DMS114 treated with DMSO at 0.1 percent for 48 hours (cell line): ENCODE data around the gene MROH9.
A peak's percentile ranks its signal among the peaks of the same experiment; 100 is the strongest.
"Not testable (repeated sequence)": the region's sequence is repeated elsewhere in the genome, so short reads cannot be mapped to it uniquely, and the experiment has no call there.

Source experiments
- DNase-seq: peaks from one replicate; lab custom pipeline; 2025; ENCODE audit not compliant: unreplicated experiment; lab: John Stamatoyannopoulos, UW

The MROH9 gene, protein sequence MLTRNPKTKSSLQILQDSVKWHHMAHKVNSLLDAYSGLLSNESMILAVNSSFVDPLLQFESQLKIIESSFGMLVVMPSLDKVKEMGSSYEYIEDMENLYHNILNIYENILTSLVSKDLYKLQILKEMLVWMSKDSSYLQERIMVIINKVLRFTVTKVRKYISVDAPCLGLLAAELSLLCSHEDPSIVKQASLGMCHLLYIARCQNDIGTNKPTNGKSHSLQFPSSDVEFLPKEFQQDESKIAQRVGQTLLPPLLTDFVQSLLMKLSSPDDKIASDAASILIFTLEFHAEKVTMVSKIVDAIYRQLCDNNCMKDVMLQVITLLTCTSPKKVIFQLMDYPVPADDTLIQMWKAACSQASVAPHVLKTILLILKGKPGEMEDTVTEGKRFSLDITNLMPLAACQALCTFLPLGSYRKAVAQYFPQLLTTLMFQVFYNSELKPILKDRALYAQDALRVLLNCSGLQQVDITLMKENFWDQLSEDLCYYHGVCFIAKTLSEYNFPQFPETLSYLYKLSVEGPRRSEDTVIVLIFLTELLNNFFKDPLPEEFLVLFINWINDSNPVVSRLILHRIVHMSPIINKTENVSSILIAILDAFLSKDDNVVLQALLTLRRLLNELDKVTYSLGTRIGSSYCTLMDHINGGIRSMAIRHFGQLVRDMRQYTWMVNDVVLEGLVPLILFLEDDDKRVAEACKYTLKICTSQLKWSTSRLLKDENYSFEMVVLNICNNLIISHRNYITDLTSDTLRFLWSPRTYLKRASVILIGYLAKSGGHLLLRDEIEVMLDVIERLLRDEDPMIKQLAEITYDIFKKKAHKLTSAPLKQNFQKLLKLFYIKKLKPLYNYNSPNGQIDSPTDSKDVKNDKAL

DNA sequence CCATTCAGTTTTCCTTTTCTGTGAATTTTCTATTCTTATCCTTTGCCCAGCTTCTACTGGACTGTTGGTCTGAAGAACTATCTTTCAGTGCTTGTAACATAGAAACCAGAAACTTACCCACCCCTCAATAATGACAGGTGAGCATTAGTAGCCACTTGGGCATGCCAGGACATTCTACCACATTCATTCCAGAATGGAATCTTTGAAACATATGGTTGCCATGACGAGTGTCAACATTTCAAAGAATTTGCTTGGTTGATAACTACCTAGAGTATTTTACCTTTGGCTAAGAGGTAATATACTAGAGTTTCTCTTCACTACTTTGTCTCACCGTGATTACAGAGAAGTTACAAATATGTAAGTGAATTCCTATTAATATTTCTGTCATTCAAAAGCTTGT, at the start of gene MROH9:
TSS of gene MROH9 (plus strand) at position 304 of the 400 bp plus-strand sequence. CDS start 10,023 bp downstream, outside the sequence.
- DNase-seq = no peak

DNA sequence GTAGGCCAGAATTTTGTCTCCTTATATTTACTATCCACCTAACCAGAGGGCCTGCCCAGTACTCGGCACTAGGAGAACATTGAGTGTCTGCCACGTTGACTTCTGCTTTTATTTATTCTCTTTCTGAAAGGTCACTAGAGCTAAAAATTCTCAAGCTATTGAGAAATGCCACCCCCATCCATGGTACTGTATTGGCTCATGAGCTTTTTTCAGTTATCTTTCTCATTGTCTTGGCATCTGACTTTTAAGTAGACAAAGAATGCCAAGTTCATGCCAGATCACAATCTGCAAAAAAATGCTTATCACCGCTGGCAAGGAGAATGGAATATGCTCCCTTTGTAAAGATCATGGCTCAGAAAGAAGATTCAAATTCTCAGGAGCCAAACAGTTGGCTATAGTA, 49.8 kb upstream of the MROH9 start:
- no peak for DNase-seq

DNA sequence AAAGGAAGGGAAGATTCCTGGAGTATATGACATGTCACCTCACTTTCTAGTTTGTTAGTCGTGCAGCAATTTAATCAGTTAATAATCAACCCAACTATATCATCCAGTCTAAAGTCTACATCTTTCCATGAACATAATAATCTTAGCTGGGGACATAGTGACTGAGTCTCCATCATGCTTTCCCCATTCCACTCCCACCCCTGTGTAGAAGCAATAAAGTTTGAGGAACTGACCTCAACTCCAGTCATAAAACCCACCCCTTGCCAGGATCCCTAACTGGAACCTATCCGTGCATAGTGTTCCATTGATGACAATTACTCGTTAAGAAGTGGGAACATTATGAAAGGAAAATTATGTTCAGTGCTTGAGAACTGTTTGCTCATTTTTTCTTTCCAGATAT, 48.9 kb upstream of the MROH9 start:
- no peak for DNase-seq

DNA sequence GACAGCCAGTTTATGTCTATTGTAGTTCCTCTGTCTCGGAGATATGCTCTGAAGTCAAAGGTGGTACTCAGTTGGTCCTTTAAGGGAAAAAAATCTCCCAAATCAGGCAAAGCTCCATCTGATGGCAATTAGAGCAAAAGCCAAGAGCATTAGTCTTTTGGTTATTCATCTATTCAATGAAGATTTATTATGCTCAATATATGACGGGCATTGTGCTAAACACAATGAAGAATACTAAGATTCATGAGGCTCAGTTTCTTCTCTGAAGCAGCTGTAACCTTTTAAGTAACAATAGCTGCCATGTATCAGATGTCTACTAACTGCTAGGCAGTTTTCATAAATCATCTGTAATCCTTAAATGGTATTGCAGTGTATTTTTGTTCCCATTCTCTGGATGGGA, 47.6 kb upstream of the MROH9 start:
- DNase-seq = no peak

DNA sequence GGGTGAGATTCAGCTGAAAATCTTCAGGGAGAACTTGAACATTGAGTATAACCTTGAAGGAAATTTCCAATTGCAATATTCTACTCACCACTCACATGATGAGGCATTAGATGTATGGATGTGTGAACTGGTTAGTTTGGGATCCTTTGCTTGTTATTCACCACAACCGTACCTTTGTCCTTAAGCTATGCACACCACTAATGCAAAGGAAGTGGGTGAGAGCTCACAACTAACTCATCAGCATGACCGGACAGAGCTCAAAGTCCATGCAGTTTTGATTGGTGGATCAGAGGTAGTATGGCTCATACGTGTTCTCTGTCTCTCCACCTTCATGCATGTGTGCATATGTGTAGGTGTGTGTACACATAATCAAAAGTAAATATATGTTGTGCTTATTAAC, 43.5 kb upstream of the MROH9 start:
- DNase-seq = no peak

DNA sequence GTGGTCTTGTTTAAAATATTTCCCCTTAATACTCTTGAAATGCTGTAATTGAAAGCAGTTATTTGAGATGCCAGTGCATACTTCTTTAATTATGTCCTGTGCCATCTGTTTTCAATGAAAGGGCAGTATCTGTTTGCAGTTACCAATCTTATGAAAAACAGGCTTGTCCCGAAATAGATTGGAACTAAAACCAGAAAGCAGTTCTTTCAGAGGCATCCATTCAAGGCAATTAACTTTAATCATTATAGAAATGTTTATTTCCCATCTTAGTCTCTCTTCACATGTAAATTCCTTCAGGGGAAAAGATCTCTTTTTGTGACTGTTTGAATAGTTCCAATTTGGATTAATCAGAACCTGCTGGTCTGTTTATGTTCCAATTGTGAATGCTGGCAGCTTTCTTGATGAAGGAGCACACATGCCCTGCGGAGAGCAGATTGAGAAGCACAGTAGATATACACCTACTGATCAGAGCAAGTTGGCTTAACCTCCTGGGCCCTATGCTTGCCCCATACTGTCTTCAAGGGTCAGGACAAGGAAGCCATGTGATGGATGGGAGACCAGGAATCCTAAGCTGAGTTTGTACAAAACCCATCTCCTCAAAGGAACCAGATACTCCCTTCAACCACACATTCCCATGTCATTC, 41.6 kb upstream of the MROH9 start:
- DNase-seq = no peak

DNA sequence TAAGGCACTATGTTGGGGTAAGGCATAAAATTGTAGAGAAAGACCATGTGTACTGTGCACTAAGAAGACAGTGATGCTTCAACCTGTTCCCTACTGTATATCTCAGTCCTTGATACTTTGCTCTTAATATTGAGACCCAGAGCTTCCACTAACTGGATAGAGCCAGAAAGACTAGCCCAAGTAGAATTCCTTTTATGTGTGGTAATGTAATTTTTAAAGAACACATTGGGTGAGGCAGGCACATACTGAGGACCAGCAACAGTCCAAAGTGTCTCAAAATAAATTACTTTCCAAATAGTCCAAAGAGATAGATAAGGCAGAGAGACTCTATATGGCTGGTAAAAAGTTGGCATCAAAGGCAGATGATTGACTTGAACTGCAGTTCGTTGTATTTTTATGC, 31.4 kb upstream of the MROH9 start:
- no peak for DNase-seq

DNA sequence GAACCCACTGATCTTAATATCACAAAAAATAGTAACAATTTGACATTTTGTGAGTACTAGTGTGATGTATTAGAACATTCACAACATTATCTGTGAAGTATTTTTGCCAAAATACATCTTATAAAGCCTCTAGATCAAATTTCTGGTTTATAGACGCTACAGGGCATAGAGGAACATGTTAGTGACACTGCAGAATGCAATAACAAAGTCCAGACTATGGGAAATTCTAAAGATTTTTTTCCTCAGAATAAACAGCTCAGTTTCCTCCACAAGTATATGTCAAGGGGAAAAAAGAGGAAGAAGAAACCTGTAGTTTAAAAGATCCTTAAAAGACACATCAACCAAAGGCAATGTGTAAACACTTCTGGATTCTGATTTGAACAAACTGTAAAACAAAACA, 26.4 kb upstream of the MROH9 start:
- no peak for DNase-seq

DNA sequence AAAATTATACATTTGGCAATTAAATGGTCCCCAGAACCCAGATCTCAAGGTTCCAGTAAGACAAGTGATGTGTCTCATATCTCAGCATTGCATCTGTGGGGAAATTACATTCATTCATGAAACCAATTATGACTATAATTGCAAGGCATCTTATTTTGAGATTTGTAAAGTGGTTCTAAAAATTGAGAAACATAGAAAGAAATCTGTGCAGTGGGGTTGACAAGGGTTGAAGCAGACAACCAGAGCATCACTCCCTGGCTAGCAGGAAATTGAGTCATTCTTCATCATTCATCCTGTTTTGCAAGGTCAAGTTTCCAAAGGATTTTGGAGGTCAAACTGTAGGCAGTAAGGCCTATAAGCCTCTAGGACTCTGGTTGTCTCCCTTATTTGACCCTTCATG, 25.1 kb upstream of the MROH9 start:
- no peak for DNase-seq

DNA sequence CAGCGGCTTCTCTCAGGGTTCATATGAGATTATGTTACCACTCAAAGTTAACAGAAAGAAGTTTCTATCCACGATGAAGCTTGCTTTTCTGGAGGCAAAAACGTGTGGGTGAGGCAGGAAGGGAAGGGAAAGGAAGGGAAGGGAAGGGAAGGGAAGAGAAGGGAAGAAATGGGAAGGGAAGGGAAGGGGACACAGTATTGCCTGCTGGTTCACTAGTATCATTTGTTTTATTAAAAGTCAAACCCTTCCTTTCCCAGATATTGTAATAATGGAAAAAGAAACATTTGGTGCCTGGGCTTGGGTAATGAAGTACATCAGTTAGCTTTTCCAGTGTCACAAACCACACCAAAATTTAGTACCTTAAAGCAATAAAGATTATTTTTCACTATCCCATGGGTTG, 18.0 kb upstream of the MROH9 start:
- no peak for DNase-seq

DNA sequence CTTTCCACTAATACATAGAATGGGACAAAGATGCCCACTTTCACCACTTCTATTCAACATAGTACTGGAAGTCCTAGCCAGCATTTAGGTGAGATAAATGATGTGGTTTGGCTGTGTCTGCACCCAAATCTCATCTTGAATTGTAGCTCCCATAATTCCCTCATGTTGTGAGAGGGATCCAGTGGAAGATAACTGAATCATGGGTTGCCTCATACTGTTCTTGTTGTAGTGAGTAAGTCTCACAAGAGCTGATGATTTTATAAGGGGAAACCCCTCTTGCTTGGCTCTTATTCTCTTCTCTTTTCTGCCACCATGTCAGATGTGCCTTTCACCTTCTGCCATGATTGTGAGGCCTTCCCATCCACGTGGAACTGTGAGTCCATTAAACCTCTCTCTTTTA, 10.7 kb upstream of the MROH9 start:
- not testable (repeated sequence) for DNase-seq

DNA sequence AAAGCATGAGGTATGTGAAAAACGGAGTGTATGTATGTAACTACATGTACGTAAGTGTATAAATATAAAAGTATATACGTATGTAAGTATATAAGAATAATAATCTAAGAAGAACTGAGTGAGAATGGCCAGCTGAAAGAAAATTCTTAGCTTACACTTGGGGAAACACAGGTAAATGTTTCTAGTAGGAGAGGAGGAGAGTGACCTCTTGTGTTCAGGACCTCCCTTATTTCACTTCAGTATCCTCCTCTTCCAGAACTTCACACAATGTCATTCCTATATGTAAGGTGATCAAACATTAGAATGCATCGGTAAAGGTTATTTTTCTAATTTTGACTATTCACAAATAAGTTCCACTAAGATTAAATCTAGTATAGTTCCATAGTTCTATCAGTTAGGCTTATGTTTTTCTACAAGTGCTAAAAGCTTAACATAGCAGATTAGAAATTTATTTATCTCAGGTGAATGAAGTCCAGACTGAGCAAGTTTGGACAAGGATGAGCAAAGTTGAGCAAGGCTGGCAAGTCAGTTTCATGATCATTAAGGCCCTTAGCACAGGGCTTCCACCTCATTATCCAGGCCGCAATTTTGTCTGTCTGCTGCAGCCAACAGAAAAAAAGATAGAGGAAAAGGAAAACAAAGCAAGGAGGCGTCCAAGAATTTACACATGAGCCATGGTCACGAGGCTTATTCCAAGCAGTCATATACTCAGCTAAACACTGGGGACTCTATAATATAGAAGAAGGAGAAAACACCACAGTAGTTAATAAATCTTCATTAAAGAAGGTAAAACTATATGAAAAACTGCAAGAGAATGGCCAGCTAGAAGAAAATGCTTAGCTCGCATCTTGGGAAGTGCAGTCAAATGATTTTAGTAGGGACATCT, 7.1 kb upstream of the MROH9 start:
- no peak for DNase-seq

DNA sequence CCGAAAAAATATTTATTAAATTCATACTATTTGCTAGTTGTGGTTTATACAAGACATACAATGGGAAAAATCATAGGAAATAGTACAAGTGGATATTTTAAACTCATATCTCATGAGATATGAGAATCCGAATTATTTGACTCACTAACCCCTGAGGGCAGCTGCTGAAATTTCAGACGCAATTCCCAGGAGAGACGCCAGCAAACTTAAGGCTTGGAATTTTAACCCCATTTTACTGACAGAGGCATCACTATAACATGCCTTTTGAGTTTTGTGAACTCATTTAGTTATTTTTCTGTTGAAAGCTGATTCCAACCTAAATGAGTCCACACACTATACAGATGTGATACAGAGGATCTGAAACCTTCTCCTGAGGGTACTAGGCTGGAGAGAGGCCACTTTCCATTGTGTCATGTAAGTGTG, 5.9 kb upstream of the MROH9 start:
- no peak for DNase-seq

DNA sequence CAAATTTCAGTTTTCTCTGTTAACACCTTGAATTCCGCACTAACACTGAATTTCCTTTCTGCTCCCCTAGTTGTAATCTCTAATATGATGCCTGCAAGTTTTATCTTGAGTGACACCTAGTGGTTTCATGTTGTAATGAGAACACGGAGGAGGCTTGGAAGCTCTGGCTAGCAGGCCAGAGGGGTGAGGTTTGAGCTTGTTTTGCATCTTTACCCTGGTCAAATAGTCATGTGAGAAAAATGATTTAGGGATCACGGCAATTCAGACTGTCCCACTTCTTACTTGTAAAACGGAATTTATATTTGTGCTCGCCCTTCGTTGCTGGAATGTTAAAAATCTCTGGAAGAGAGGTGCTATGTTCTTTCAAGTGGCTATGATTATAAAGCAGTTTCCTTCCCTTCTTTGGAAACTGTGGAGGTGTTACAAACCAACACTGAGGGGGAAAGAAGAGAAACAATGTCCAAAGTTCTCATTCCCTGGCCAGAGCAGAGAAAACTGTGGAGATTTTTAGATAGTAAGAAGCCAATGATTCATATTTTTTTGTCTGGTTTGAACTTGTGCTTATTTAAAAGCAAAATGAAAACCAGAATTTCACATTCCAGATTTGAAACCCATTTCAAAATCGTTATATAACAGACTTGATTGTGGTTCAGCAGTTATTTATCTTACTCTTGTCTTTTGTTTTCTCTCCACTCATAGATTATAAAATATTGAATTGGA, 5.3 kb upstream of the MROH9 start:
- DNase-seq = peak; percentile 64

DNA sequence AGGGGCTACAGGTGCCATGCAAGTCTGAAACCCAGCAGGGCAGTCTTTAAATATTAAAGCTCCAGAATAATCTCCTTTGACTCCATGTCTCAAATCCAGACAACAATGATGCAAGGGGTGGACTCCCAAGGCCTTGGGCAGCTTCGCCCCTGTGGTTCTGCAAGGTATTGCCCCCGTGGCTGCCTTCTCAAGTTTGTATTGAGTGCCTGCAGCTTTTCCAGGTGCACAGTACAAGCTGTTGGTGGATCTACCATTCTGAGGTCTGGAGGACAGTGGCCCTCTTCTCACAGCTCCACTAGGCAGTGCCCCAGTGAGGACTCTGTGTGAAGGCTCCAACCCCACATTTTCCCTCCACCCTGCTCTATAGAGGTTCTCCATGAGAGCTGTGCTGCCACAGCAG, 3.7 kb upstream of the MROH9 start:
- no peak for DNase-seq

DNA sequence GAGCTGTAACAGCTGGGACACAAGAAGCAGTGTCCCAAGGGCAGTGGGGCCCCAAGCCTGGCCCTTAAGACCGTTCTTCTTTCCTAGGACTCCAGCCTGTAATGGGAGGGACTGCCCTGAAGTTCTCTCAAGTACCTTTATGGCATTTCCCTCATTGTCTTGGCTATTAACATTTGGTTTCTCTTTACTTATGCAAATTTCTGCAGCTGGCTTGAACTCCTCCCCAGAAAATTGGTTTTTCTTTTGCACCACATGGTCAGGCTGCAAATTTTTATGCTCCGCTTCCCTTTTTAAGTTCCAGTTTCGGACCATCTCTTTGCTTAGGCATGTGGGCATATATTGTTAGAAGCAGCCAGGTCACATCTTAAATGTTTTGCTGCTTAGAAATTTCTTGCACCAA, 3.1 kb upstream of the MROH9 start:
- no peak for DNase-seq

DNA sequence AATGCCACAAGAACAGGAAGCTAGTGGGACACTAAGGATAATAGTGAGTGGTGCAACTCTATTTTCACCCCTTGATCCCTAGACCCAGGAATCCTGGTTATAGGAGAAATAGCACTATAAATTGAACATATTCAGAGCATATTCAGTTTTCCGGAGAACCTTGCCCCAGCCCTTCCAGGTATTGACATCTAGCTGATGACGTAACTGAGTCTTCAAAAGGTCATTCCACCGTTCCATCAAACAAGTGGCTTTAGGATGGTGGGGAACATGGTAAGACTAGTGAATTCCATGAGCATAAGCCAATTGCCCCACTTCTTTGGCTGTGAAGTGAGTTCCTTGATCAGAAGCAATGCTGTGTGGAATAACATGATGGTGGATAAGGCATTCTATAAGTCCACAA, 2.9 kb downstream of the MROH9 start:
- DNase-seq = no peak

DNA sequence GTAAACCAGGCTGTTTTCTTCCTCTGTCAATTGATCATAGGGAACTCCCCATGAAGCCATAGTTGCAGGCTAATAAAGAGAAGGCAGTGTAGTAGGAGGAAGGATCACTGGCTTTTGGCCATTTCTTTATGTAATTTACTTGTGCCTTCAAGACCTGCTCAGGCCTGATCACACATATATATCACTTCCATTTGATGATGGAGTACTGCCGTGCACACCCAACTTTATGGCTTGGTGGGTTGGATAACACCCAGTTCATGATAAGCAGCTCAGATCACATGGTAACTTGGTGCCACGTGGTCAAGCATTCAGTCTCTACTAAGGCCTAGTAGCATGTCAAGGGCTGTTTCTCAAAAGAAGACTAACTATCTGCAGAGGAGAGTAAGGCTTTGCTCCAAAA, 4.1 kb downstream of the MROH9 start:
- no peak for DNase-seq

DNA sequence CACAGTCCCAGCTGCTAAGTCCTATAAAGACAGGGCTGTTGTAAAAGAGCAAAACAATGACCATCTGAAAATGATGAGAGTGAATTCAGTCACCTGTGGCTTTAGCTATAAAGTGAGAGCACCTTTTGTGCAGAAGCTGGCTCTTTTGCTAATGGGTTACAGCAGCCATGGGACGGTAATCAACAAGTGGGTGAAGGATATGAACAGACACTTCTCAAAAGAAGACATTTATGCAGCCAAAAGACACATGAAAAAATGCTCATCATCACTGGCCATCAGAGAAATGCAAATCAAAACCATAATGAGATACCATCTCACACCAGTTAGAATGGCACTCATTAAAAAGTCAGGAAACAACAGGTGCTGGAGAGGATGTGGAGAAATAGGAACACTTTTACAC, 16.4 kb downstream of the MROH9 start:
- not testable (repeated sequence) for DNase-seq

DNA sequence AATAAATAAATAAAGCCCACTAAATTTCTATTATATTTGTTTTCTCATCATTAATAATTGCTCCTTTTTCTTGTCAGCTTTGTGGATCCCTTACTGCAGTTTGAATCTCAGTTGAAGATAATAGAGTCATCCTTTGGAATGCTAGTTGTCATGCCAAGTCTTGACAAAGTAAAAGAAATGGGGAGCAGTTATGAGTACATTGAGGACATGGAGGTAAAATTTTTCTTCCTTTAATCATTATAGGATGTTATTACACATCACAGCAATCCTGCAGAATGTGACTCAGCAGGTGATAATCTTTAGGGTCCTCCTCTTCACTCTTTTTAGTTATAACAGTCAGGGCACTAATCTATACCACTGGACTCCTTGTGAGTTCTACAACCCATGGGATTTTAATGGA, 24.1 kb downstream of the MROH9 start:
- no peak for DNase-seq
